HEK293 (cell line): ENCODE measurements around the gene SIGLEC8.

ENCODE experiments used
- CTCF ChIA-PET: fragments of 350-600 bp; formaldehyde crosslinking; extraction: SDS; loops from one replicate; lab custom pipeline; 2021; ENCODE audit warnings: antibody characterized with exemption; lab: Yijun Ruan, JAX
- POLR2A ChIA-PET: fragments of 300-600 bp; formaldehyde crosslinking; extraction: SDS; loops from one replicate; lab custom pipeline; 2020; ENCODE audit warnings: antibody characterized with exemption, inconsistent platforms; lab: Yijun Ruan, JAX
- H3K27ac ChIP-seq: fragments of 200-500 bp; sonication (Bioruptor generic); 2 replicates; pipeline ENCODE4 v1.5.1; 2014; ENCODE audit warnings: low read depth, low read length, control low read depth, inconsistent platforms; ENCODE audit errors: extremely low read depth
- H3K36me3 ChIP-seq, 2 experiments: fragments of 200-500 bp in 1 of 2; sonication (Bioruptor generic) in 1 of 2; 1 replicate in 1 of 2; 2 replicates in 1 of 2; pipeline ENCODE4 v1.5.1; 2014 to 2017; ENCODE audit warnings: inconsistent platforms in 2 of 2, low read length in 2 of 2; ENCODE audit not compliant: control insufficient read depth in 2 of 2, insufficient read depth in 1 of 2
- H3K4me1 ChIP-seq: fragments of 200-500 bp; sonication (Bioruptor generic); 2 replicates; pipeline ENCODE4 v1.5.1; 2014; ENCODE audit warnings: mild to moderate bottlenecking, low read length, inconsistent platforms; ENCODE audit not compliant: control insufficient read depth, insufficient read depth
- H3K4me3 ChIP-seq: 2 replicates; pipeline ENCODE4 v1.5.1; 2011; ENCODE audit warnings: low read depth, mild to moderate bottlenecking, control low read depth, low read length, moderate library complexity
- H3K9me3 ChIP-seq: fragments of 200-500 bp; sonication (Bioruptor generic); 2 replicates; pipeline ENCODE4 v1.5.1; 2014; ENCODE audit warnings: low read depth, low read length, inconsistent platforms; ENCODE audit not compliant: control insufficient read depth, insufficient read depth
- EGR2 ChIP-seq: fragments of 450-650 bp; formaldehyde crosslinking; IDR thresholded peaks from 2 replicates; pipeline ENCODE4 v1.5.1; 2016; ENCODE audit warnings: low read depth, missing biosample characterization, missing genetic modification characterization
- GLI4 ChIP-seq: fragments of 450-650 bp; formaldehyde crosslinking; IDR thresholded peaks from 2 replicates; pipeline ENCODE4 v1.5.1; 2016; ENCODE audit warnings: missing biosample characterization, missing genetic modification characterization
- HOXD13 ChIP-seq: sonication (generic); formaldehyde crosslinking; IDR thresholded peaks from 2 replicates; pipeline ENCODE4 v1.8.0; 2022; ENCODE audit warnings: missing genetic modification reagents, borderline replicate concordance
- KLF1 ChIP-seq: fragments of 450-650 bp; formaldehyde crosslinking; IDR thresholded peaks from 2 replicates; pipeline ENCODE4 v1.5.1; 2016; ENCODE audit warnings: missing biosample characterization, missing genetic modification characterization
- KLF16 ChIP-seq: fragments of 450-650 bp; formaldehyde crosslinking; IDR thresholded peaks from 2 replicates; pipeline ENCODE4 v1.5.1; 2017; ENCODE audit warnings: missing biosample characterization, missing genetic modification characterization
- MEIS1 ChIP-seq: sonication (generic); formaldehyde crosslinking; IDR thresholded peaks from 2 replicates; pipeline ENCODE4 v1.8.1; 2022; ENCODE audit warnings: missing genetic modification reagents, mild to moderate bottlenecking, borderline replicate concordance
- PRDM6 ChIP-seq: fragments of 450-650 bp; formaldehyde crosslinking; IDR thresholded peaks from 2 replicates; pipeline ENCODE4 v1.5.1; 2017; ENCODE audit warnings: missing biosample characterization, missing genetic modification characterization
- ZFP69B ChIP-seq: fragments of 450-650 bp; formaldehyde crosslinking; IDR thresholded peaks from 2 replicates; pipeline ENCODE4 v1.5.1; 2016; ENCODE audit warnings: missing biosample characterization, missing genetic modification characterization
- ZNF10 ChIP-seq: fragments of 450-650 bp; formaldehyde crosslinking; IDR thresholded peaks from 2 replicates; pipeline ENCODE4 v1.5.1; 2017; ENCODE audit warnings: missing biosample characterization, missing genetic modification characterization
- ZNF112 ChIP-seq: fragments of 450-650 bp; formaldehyde crosslinking; IDR thresholded peaks from 2 replicates; pipeline ENCODE4 v1.5.0; 2017; ENCODE audit warnings: missing biosample characterization, missing genetic modification characterization
- ZNF146 ChIP-seq: fragments of 450-650 bp; formaldehyde crosslinking; IDR thresholded peaks from 2 replicates; pipeline ENCODE4 v1.5.1; 2016; ENCODE audit warnings: missing biosample characterization, missing genetic modification characterization
- ZNF292 ChIP-seq: fragments of 450-650 bp; formaldehyde crosslinking; IDR thresholded peaks from 2 replicates; pipeline ENCODE4 v1.5.1; 2016; ENCODE audit warnings: low read depth, missing biosample characterization, missing genetic modification characterization, borderline replicate concordance
- ZNF350 ChIP-seq: fragments of 450-650 bp; formaldehyde crosslinking; IDR thresholded peaks from 2 replicates; pipeline ENCODE4 v1.5.0; 2017; ENCODE audit warnings: missing biosample characterization, mild to moderate bottlenecking, missing genetic modification characterization
- ZNF510 ChIP-seq: fragments of 450-650 bp; formaldehyde crosslinking; IDR thresholded peaks from 2 replicates; pipeline ENCODE4 v1.5.1; 2018; ENCODE audit warnings: mild to moderate bottlenecking, missing genetic modification characterization, missing biosample characterization; ENCODE audit not compliant: insufficient replicate concordance
- ZNF560 ChIP-seq: fragments of 450-650 bp; formaldehyde crosslinking; IDR thresholded peaks from 2 replicates; pipeline ENCODE4 v1.5.1; 2017; ENCODE audit warnings: missing biosample characterization, missing genetic modification characterization, borderline replicate concordance
- ZNF596 ChIP-seq: fragments of 450-650 bp; IDR thresholded peaks from 2 replicates; pipeline ENCODE4 v1.5.0; 2018; ENCODE audit warnings: missing biosample characterization, mild to moderate bottlenecking, missing genetic modification characterization, moderate library complexity
- ZNF677 ChIP-seq: fragments of 450-650 bp; IDR thresholded peaks from 2 replicates; pipeline ENCODE4 v1.5.0; 2018; ENCODE audit warnings: missing biosample characterization, mild to moderate bottlenecking, missing genetic modification characterization, moderate library complexity
- ZNF701 ChIP-seq: fragments of 450-650 bp; formaldehyde crosslinking; IDR thresholded peaks from 2 replicates; pipeline ENCODE4 v1.5.1; 2016; ENCODE audit warnings: missing biosample characterization, missing genetic modification characterization
- ZSCAN5A ChIP-seq: fragments of 450-650 bp; formaldehyde crosslinking; IDR thresholded peaks from 2 replicates; pipeline ENCODE4 v1.5.1; 2016; ENCODE audit warnings: missing biosample characterization, missing genetic modification characterization
- TF ChIP-seq, protein P1 (sequence below): fragments of 450-650 bp; formaldehyde crosslinking; IDR thresholded peaks from 2 replicates; pipeline ENCODE4 v1.5.1; 2017; ENCODE audit warnings: missing biosample characterization, missing genetic modification characterization
- TF ChIP-seq, protein P2 (sequence below): IDR thresholded peaks from 2 replicates; pipeline ENCODE4 v1.6.1; 2011; ENCODE audit warnings: mild to moderate bottlenecking, low read depth, low read length, borderline replicate concordance
- TF ChIP-seq, protein P3 (sequence below): fragments of 450-650 bp; formaldehyde crosslinking; IDR thresholded peaks from 2 replicates; pipeline ENCODE4; 2016; ENCODE audit warnings: missing biosample characterization, missing genetic modification characterization

Gene SIGLEC8

DNA sequence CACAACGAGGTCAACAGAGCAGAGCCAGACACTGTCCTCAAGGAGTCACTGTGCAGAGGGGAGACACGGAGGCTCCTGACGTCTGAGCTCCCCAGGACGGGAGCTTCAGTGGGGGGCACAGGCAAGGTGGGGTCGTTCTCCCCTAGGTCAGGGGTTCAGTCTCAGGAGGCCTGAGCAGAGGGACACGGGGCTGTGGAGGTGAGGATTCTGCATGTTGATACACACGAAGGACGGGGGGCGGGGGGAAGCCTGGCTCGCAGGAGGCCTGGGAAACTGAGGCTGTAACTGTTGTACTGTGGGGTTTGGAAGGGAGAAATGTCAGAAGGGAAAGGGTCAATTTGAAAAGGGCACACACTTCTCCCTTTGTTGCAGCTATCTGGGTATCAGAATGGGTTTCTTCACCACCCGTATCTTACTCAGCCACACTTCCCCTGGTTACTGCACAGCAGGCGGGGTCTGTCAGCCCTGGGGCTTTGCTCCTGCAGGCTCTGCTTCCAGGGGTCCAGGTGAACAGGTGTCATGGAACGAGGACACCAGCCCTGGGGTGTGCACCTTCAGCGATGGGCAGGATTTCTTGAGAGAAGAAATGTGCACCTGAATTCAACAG lies 748 bp upstream of the SIGLEC8 start:
- CTCF ChIA-PET = interaction anchor here (0.7 to 0.9 kb wide), 2 partner anchors 14 to 20 kb away, joined by 3 to 4 read pairs; no protein-coding TSS in a partner anchor
- Histone ChIP-seq H3K27ac (no peak overlapping the region), H3K4me1 (no peaks in the 10 kb centered on the region), H3K36me3 (no peaks in the 10 kb centered on the region), H3K9me3 (no peaks in the 10 kb centered on the region), H3K4me3 (no peak overlapping the region)
- TF ChIP-seq GLI4 (tag by site-specific recombination) (no peak), KLF16 (no peak), ZNF701 (tag by site-specific recombination) (no peak), ZNF10 (tag by site-specific recombination) (no peak), KLF1 (tag by site-specific recombination) (no peak), HOXD13 (CRISPR knock-in tag) (no peak), ZSCAN5A (tag by site-specific recombination) (no peak), ZNF510 (no peak), ZNF112 (tag by site-specific recombination) (no peak)
- POLR2A ChIA-PET = no interaction called here

GRCh38 chr19:51457351-51458013 lies 772 bp downstream of the SIGLEC8 start:
- Histone ChIP-seq H3K27ac (no peak overlapping the region), H3K4me1 (no peaks in the 10 kb centered on the region), H3K36me3 (no peaks in the 10 kb centered on the region), H3K9me3 (no peaks in the 10 kb centered on the region), H3K4me3 (no peak overlapping the region)
- ChIA-PET CTCF (no interaction called here), POLR2A (no interaction called here)
- TF ChIP-seq ZFP69B (no peak), ZNF701 (tag by site-specific recombination) (no peak), ZNF677 (no peak), ZNF560 (tag by site-specific recombination) (no peak), ZNF292 (tag by site-specific recombination) (no peak), MEIS1 (CRISPR knock-in tag) (no peak), EGR2 (no peak), ZNF596 (tag by site-specific recombination) (no peak), ZNF146 (no peak), PRDM6 (no peak), ZNF350 (no peak)
- TF ChIP-seq, protein P1, sequence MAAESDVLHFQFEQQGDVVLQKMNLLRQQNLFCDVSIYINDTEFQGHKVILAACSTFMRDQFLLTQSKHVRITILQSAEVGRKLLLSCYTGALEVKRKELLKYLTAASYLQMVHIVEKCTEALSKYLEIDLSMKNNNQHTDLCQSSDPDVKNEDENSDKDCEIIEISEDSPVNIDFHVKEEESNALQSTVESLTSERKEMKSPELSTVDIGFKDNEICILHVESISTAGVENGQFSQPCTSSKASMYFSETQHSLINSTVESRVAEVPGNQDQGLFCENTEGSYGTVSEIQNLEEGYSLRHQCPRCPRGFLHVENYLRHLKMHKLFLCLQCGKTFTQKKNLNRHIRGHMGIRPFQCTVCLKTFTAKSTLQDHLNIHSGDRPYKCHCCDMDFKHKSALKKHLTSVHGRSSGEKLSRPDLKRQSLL (tag by site-specific recombination) = no peak
- TF ChIP-seq, protein P2, sequence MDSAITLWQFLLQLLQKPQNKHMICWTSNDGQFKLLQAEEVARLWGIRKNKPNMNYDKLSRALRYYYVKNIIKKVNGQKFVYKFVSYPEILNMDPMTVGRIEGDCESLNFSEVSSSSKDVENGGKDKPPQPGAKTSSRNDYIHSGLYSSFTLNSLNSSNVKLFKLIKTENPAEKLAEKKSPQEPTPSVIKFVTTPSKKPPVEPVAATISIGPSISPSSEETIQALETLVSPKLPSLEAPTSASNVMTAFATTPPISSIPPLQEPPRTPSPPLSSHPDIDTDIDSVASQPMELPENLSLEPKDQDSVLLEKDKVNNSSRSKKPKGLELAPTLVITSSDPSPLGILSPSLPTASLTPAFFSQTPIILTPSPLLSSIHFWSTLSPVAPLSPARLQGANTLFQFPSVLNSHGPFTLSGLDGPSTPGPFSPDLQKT = no peak
- TF ChIP-seq, protein P3, sequence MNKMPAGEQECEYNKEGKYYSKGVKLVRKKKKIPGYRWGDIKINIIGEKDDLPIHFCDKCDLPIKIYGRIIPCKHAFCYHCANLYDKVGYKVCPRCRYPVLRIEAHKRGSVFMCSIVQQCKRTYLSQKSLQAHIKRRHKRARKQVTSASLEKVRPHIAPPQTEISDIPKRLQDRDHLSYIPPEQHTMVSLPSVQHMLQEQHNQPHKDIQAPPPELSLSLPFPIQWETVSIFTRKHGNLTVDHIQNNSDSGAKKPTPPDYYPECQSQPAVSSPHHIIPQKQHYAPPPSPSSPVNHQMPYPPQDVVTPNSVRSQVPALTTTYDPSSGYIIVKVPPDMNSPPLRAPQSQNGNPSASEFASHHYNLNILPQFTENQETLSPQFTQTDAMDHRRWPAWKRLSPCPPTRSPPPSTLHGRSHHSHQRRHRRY = no peak
